ENCODE measurements around the gene CHL1.

The CHL1 gene

GRCh38 chr3:196311-197148, at the start of gene CHL1:
CHL1 (plus strand) TSS chr3:196763; CDS start chr3:319777, 123,014 bp downstream.
- no peak for DNase-seq

- no peak for DNase-seq
Measured at GRCh38 chr3:151614-152189, 44.9 kb upstream of the CHL1 start.

GRCh38 chr3:159974-160373, 36.6 kb upstream of the CHL1 start:
- DNase-seq = no peak

DNA sequence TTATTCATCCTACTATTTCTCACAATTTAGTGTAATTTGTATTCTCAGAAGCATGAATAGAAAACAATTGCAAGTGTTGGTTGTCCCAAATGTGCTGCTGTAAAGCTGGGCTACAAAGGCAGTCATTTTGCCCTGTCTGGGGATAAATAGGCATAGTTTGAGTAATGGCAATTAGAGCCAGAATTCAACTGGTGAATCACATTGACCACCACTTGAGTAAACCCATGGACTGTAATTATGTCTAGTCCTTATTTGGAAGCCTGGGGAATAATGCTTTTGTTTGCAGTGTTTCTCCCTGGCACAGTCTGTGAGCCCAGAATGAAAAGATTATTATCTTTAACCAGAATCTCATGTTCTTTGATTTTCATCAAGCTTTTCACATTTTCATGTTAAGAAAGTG, 30.5 kb upstream of the CHL1 start:
- no peak for DNase-seq

DNA sequence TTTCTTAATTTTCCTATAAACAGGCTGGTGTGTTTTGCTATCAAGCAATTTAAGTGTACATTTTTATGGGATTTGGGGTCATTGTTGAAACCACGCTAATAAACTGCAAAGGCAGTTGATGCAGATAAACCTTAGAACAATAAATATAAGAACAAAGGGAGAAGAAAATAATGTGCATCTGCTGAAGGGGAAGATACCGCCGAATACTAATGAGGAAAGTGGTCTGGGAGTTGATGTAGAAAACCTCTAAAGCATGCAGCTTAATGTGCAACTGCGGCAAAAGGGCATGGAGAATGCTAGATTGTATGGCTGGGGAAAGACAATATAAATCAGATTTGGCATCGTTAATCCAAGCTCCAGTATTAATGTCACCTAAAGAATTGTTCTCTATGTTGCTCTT, 29.8 kb upstream of the CHL1 start:
- no peak for DNase-seq

- DNase-seq = no peak
Measured at GRCh38 chr3:173886-174285, 22.7 kb upstream of the CHL1 start.

DNA sequence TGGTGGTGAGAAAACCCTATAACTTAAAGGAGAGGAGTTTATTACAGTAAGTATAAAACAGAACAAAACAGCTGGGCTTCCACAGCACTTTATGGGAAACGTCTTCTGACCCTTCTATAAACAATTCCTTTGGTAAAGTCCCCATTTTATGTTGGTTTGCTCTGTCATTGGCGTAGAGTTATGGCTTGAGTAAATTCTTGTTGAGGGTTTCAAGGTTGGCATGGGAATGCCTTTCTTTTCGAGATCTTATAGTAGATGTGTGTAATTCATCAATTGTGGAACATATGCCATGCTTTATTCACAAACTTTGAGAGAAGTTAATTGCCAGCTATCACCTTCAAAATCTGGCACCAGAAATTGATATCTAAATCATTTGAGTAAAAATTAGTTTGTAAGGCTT, 11.6 kb upstream of the CHL1 start:
- DNase-seq = no peak

GRCh38 chr3:192215-192929, 4.2 kb upstream of the CHL1 start:
- DNase-seq = no peak

- no peak for DNase-seq
Measured at GRCh38 chr3:194001-194400, 2.6 kb upstream of the CHL1 start.

DNA sequence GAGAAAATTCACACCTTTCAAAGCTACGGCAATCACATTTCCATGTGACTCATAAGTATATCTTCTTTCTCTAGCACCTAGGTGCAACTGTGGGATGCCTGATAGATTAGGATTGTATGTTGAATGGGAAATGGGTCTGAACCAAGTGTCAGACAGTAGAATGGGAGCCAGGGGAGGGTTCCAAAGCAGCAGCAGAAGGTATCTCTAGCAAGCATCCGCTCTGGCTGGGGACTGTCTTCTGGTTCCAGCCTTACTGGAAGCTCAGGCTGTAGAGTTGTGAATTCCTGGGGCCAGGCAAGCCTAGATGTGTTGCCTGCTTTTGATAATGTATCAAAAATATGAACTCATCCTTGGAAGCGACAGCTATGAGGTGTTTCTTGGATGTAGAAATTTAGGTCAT, 2.1 kb upstream of the CHL1 start:
- no peak for DNase-seq

- DNase-seq = no peak
Measured at GRCh38 chr3:195666-196065, 897 bp upstream of the CHL1 start.

DNA sequence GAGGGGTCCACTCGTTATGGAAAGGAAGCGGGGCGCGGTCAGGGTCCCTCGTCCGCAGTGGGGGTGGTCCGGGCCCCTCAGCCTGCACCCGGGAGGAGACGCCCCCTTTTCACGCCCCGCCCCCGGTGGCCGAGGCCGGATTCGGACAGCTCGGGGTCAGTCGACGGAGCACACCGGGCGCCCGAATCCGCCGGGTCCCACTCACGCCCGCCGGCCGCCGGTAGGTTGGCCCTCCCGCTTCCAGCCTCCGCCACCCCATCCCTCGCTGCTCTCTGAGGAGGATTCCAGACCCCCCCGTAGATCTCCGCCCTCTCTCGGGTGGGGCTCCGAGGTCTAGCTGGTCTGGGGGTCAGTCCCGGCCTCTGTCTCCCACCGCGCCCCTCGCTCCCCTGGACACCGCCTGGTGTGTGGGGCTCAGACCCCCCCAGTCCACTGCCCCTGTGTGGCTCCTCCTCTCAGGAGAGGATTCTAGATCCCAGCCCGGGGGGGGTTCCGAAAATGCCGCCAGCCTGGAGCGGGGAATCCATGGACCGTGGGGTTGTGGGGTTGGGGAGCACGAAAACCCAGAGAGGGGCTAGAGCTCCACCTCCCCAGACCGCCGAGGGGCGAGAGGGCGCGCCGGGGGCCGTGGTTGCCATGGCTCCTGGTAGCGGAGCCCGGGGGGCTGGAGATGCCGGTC, 725 bp downstream of the CHL1 start:
- no peak for DNase-seq

- no peak for DNase-seq
Measured at GRCh38 chr3:197828-198491, 1.4 kb downstream of the CHL1 start.

- no peak for DNase-seq
Measured at GRCh38 chr3:199835-200234, 3.3 kb downstream of the CHL1 start.

GRCh38 chr3:200758-201325, 4.3 kb downstream of the CHL1 start:
- DNase-seq = no peak

DNA sequence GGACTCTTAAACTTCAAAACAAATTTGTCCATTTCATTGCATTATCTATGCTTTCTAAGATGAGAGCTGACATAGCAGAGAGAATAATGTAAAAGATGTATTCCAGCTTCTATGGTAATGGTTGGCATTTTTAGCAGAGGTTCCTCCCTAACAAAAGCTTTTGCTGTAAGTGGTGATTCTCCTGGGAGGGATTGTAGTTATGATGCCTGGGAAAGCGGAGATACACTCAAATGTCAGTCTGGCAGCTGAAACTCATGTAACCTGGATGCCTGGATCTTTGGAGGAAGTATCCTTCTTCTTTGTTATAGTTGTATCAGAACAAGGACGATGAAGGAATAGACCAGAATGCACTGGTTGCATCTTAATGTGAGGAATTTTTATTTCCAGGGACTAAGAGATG, 7.5 kb downstream of the CHL1 start:
- DNase-seq = no peak

DNA sequence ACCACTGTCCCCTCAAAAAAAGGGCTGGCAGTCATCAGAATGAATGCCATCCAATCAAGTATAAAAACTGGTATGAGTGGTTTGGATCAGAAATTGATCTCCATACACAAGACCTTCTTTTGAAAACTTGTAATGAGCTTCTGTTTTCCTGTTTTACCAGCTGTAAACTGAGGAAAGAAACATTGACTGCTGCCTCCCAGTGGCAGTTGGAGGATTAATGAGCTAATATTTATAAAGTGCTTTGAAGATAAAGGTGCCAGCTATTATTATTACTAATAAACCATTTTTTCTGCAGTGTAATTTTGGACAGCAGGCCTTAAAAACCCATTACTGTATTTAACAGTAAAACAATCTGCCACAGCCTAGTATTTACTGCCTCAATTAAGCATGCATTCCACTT, 11.4 kb downstream of the CHL1 start:
- DNase-seq = no peak

DNA sequence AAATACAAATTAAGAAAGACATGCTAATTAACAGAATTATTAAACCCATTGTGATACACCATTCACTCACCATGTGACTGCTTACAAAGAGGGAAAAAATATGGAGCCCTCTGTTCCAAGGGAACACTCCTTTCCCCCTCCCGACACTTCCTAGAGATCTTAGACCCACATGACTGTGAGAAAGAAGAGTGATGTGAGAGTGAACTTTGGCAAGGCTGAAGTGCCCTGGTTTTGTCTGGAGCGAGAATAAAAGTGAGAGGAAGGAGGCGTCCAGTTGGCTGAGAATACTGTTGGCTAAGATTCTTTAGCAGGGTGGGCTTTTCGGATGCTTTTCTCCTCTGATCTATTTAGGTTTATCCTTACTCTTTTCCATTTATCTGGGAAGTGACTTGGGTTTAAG, 14.1 kb downstream of the CHL1 start:
- no peak for DNase-seq

DNA sequence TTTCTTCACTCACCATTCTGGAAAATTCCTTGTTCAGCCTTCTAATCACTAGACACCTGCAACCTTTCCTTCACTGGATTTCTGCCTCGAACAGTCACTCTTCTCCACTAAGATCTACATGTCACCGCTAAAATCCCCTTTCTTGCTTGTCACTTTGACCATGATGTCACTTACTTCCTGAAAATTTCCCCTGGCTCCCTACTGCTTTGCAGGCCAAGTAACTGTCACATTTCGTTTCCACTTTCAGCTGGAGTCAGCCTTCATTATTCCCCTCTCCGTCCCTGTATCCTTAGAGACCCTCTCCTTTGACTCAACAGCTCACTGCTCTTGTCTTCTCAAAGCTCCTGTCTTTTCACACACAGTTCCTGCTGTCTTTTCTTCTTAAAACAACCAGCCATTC, 15.9 kb downstream of the CHL1 start:
- no peak for DNase-seq

GRCh38 chr3:217099-217813, 20.7 kb downstream of the CHL1 start:
- no peak for DNase-seq

- no peak for DNase-seq
Measured at GRCh38 chr3:217948-218347, 21.4 kb downstream of the CHL1 start.
